AG04449 (cell line): ENCODE measurements around the gene ATF6B.

ENCODE experiments used
- CTCF ChIA-PET: fragments of 350-600 bp; formaldehyde crosslinking; extraction: SDS; loops from one replicate; lab custom pipeline; 2021; ENCODE audit warnings: antibody characterized with exemption; lab: Yijun Ruan, JAX
- POLR2A ChIA-PET: fragments of 400-600, 350-600 bp; formaldehyde crosslinking; extraction: SDS; loops from one replicate; lab custom pipeline; 2020; ENCODE audit warnings: antibody characterized with exemption, inconsistent platforms; lab: Yijun Ruan, JAX
- DNase-seq: peaks from one replicate; pipeline ENCODE4 v3.0.0-alpha.2; 2010; ENCODE audit warnings: low read depth, low spot score
- H3K4me3 ChIP-seq: 2 replicates; pipeline ENCODE4 v1.5.1; 2011; ENCODE audit warnings: low read depth, mild to moderate bottlenecking, control low read depth, low read length
- CTCF ChIP-seq: IDR thresholded peaks from one replicate; pipeline ENCODE4 v1.5.1; 2011; ENCODE audit warnings: mild to moderate bottlenecking, moderate library complexity, low read length, control low read depth, inconsistent platforms; ENCODE audit not compliant: insufficient read depth; ENCODE audit errors: missing control alignments

ATF6B gene

GRCh38 chr6:32117461-32117860, 10.6 kb downstream of the ATF6B start:
- TF ChIP-seq CTCF = no peak
- no peak for DNase-seq
- CTCF ChIA-PET = interaction anchor here (0.7 to 5.9 kb wide), 24 partner anchors 11 to 680 kb away, joined by 3 to 111 read pairs (median 8); partner anchors contain the start of genes ATF6B, EGFL8, FKBPL and GPSM3
- POLR2A ChIA-PET = no interaction called here
- no peak overlapping the region for H3K4me3 ChIP-seq

- POLR2A ChIA-PET = no interaction called here
- peak; percentile 60 for TF ChIP-seq CTCF
Measured at GRCh38 chr6:32116674-32117073, 11.4 kb downstream of the ATF6B start.

GRCh38 chr6:32115623-32116022, 12.4 kb downstream of the ATF6B start:
- POLR2A ChIA-PET = interaction anchor here (1.9 kb wide), 1 partner anchor 13 kb away, joined by 12 read pairs; the partner anchor contains the start of genes ATF6B and FKBPL
- no peak for TF ChIP-seq CTCF
- no peak for DNase-seq
- no peak overlapping the region for H3K4me3 ChIP-seq
- CTCF ChIA-PET = interaction anchor here (2.0 to 5.9 kb wide), 8 partner anchors 10 to 78 kb away, joined by 11 to 111 read pairs (median 30); partner anchors contain the start of genes ATF6B, EGFL8, FKBPL and GPSM3

More at GRCh38 chr6:32116674-32117073, 11.4 kb downstream of the ATF6B start:
- DNase-seq = no peak
- CTCF ChIA-PET = interaction anchor here (1.0 to 5.9 kb wide), 19 partner anchors 11 to 77 kb away, joined by 3 to 111 read pairs (median 8); partner anchors contain the start of genes ATF6B, EGFL8, FKBPL and GPSM3
- H3K4me3 ChIP-seq = no peak overlapping the region

DNA sequence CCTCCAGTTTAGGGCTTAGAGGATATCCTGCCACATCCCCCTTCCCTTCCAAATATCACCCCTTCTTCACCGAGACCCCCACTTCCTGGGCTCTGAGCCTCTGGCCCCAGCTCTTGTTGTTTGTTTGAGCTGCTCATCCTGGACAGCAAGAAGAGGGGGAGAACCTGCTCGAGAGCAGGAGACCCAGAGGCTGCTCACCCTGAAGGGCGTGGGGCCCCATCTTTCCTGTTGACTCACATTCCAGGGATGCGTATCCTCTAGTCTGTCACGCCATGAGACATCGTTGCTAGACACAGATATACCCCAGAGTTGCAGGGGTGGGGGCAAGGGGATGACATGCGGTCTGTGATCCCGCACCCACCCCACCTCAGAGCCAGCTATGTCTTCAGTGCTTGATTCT, 13.2 kb downstream of the ATF6B start:
- no peak overlapping the region for H3K4me3 ChIP-seq
- TF ChIP-seq CTCF = no peak
- no peak for DNase-seq
- POLR2A ChIA-PET = interaction anchor here (0.6 to 1.9 kb wide), 4 partner anchors 14 to 82 kb away, joined by 3 to 12 read pairs (median 4); partner anchors contain the start of genes ATF6B and FKBPL
- CTCF ChIA-PET = interaction anchor here (0.8 to 2.4 kb wide), 10 partner anchors 12 to 80 kb away, joined by 3 to 21 read pairs (median 6); partner anchors contain the start of genes ATF6B, EGFL8 and PRRT1

GRCh38 chr6:32113386-32114352, 14.4 kb downstream of the ATF6B start:
- POLR2A ChIA-PET = interaction anchor here (0.6 to 1.9 kb wide), 3 partner anchors 15 to 83 kb away, joined by 3 to 12 read pairs (median 4); partner anchors contain the start of genes ATF6B and FKBPL
- no peak overlapping the region for H3K4me3 ChIP-seq
- peak; percentile 46 for DNase-seq
- CTCF ChIA-PET = interaction anchor here (0.7 to 2.4 kb wide), 11 partner anchors 11 to 206 kb away, joined by 3 to 21 read pairs (median 5); partner anchors contain the start of genes ATF6B, EGFL8 and PRRT1
- TF ChIP-seq CTCF = peak; percentile 63
